ENCODE results near the gene MGMT. TPM values are rescaled to one million over a fixed set of nuclear protein-coding genes. Genes with fewer than 3 reads are reported as not detected.

MGMT gene
- polyA plus RNA-seq, 1 experiment, result 10.9 TPM

- Histone ChIP-seq H3K27ac (ENCODE audit: low read depth, low read length) (no peak overlapping the region), H3K9me3 (ENCODE audit: control insufficient read depth, insufficient read depth, low read length) (peaks cover 22% of the 10 kb centered on the region; the same call in 1 of the 2 replicates), H3K4me3 (ENCODE audit: low read depth, low read length) (no peak overlapping the region), H3K27me3 (ENCODE audit: control insufficient read depth, insufficient read depth, low read length) (no peaks in the 10 kb centered on the region)
- no peak for DNase-seq (ENCODE audit: low read depth, low spot score)
- POLR2A ChIA-PET, result no interaction called here
- TF ChIP-seq CTCF (IDR thresholded peaks at IDR 0.05; ENCODE audit: low read depth, low read length), result no peak
- CTCF ChIA-PET, result no interaction called here
Observed at GRCh38 chr10:129471447-129472175, 4.6 kb downstream of the MGMT start.

- TF ChIP-seq CTCF (IDR thresholded peaks at IDR 0.05; ENCODE audit: low read depth, low read length), result no peak
- Histone ChIP-seq H3K27ac (ENCODE audit: low read depth, low read length) (no peak overlapping the region), H3K9me3 (ENCODE audit: control insufficient read depth, insufficient read depth, low read length) (peaks cover 24% of the 10 kb centered on the region; the same call in 1 of the 2 replicates), H3K27me3 (ENCODE audit: control insufficient read depth, insufficient read depth, low read length) (no peaks in the 10 kb centered on the region), H3K4me3 (ENCODE audit: low read depth, low read length) (no peak overlapping the region)
- ChIA-PET CTCF (no interaction called here), POLR2A (no interaction called here)
- DNase-seq (ENCODE audit: low read depth, low spot score), result no peak
Observed at GRCh38 chr10:129472696-129473555, 5.9 kb downstream of the MGMT start.

GRCh38 chr10:129474642-129475041, 7.6 kb downstream of the MGMT start:
- H3K4me3 ChIP-seq (ENCODE audit: low read depth, low read length), result no peak overlapping the region
- no peak for TF ChIP-seq CTCF (IDR thresholded peaks at IDR 0.05; ENCODE audit: low read depth, low read length)
- H3K27me3 ChIP-seq (ENCODE audit: control insufficient read depth, insufficient read depth, low read length), result no peaks in the 10 kb centered on the region
- DNase-seq (ENCODE audit: low read depth, low spot score), result no peak
- H3K27ac ChIP-seq (ENCODE audit: low read depth, low read length), result no peak overlapping the region
- peaks cover 24% of the 10 kb centered on the region; the same call in 1 of the 2 replicates for H3K9me3 ChIP-seq (ENCODE audit: control insufficient read depth, insufficient read depth, low read length)
- CTCF ChIA-PET, result no interaction called here
- POLR2A ChIA-PET, result no interaction called here

GRCh38 chr10:129476431-129476830, 9.4 kb downstream of the MGMT start:
- Histone ChIP-seq H3K27me3 (ENCODE audit: control insufficient read depth, insufficient read depth, low read length) (no peaks in the 10 kb centered on the region), H3K9me3 (ENCODE audit: control insufficient read depth, insufficient read depth, low read length) (peaks cover 29% of the 10 kb centered on the region), H3K4me3 (ENCODE audit: low read depth, low read length) (no peak overlapping the region), H3K27ac (ENCODE audit: low read depth, low read length) (no peak overlapping the region)
- no peak for TF ChIP-seq CTCF (IDR thresholded peaks at IDR 0.05; ENCODE audit: low read depth, low read length)
- ChIA-PET CTCF (no interaction called here), POLR2A (interaction anchor here (0.7 kb wide), 1 partner anchor 9 kb away, joined by 3 read pairs; the partner anchor contains the start of gene MGMT)
- DNase-seq (ENCODE audit: low read depth, low spot score), result no peak

GRCh38 chr10:129477051-129477450, 10.0 kb downstream of the MGMT start:
- ChIA-PET CTCF (no interaction called here), POLR2A (no interaction called here)
- no peak overlapping the region for H3K4me3 ChIP-seq (ENCODE audit: low read depth, low read length)
- no peak overlapping the region for H3K27ac ChIP-seq (ENCODE audit: low read depth, low read length)
- DNase-seq (ENCODE audit: low read depth, low spot score), result no peak
- no peak for TF ChIP-seq CTCF (IDR thresholded peaks at IDR 0.05; ENCODE audit: low read depth, low read length)
- H3K27me3 ChIP-seq (ENCODE audit: control insufficient read depth, insufficient read depth, low read length), result no peaks in the 10 kb centered on the region
- H3K9me3 ChIP-seq (ENCODE audit: control insufficient read depth, insufficient read depth, low read length), result peaks cover 29% of the 10 kb centered on the region
